ENCODE results near the gene C9orf40. TPM values are rescaled to one million over a fixed set of nuclear protein-coding genes. Genes with fewer than 3 reads are reported as not detected.

C9orf40 gene
- total and polyA plus RNA-seq, 2 of the 4 experiments (the other 2 are of a cell fraction): 0.36 to 1.9 TPM

- DNase-seq (no peak), ATAC-seq (ENCODE audit: low read depth) (no peak)
- Histone ChIP-seq H2AFZ (replicated peaks; ENCODE audit: low read length, poor library complexity) (no peak overlapping the region), H4K8ac (ENCODE audit: low read depth in 2 of 2, low read length in 2 of 2) (no peak overlapping the region), H2BK15ac (ENCODE audit: low read depth, low read length) (no peak overlapping the region), H3K14ac (replicated peaks; ENCODE audit: low read depth, low read length) (no peak overlapping the region), H4K20me1 (ENCODE audit: insufficient read depth, low read length) (no peaks in the 10 kb centered on the region), H4K91ac (ENCODE audit: insufficient read depth, low read depth, low read length) (no peak overlapping the region), H3K18ac (ENCODE audit: low read depth, low read length) (no peak overlapping the region), H3K9me3 (ENCODE audit: control insufficient read depth, insufficient read depth, low read length) (peaks cover 3% of the 10 kb centered on the region; the same call in 1 of the 2 replicates), H3K4ac (ENCODE audit: low read depth, low read length) (no peak overlapping the region), H2BK120ac (ENCODE audit: low read depth, low read length) (no peak overlapping the region), H2AK5ac (ENCODE audit: low read depth, low read length) (no peak overlapping the region), H3K4me3 (ENCODE audit: insufficient read depth, low read depth, low read length) (no peak overlapping the region), H3K23ac (ENCODE audit: low read depth, low read length) (no peak overlapping the region), H3K36me3 (ENCODE audit: control insufficient read depth, insufficient read depth, low read length) (peaks cover 2% of the 10 kb centered on the region), H2BK20ac (ENCODE audit: low read depth, low read length) (no peak overlapping the region), H4K5ac (ENCODE audit: low read depth, low read length) (no peak overlapping the region), H3K9ac (ENCODE audit: low read depth, low read length) (no peak overlapping the region), H3K4me1 (ENCODE audit: control insufficient read depth, insufficient read depth, low read length) (no peaks in the 10 kb centered on the region), H3K27ac (ENCODE audit: insufficient read depth, low read length) (no peak overlapping the region), H3K9me1 (ENCODE audit: insufficient read depth, low read length) (no peaks in the 10 kb centered on the region), H2AK9ac (replicated peaks; ENCODE audit: low read depth, low read length, poor library complexity) (no peak overlapping the region), H2BK5ac (ENCODE audit: low read depth, low read length, poor library complexity, severe bottlenecking) (no peak overlapping the region), H3K4me2 (ENCODE audit: low read depth, low read length) (no peak overlapping the region), H3K56ac (ENCODE audit: extremely low read depth, insufficient read depth, low read length) (no peak overlapping the region), H3K79me1 (ENCODE audit: low read depth in 1 of 2, low read length in 2 of 2) (no peaks in the 10 kb centered on the region), H3K27me3 (ENCODE audit: control insufficient read depth, insufficient read depth, low read length) (no peaks in the 10 kb centered on the region)
- ChIA-PET POLR2A (ENCODE audit: unreplicated experiment) (no interaction called here), CTCF (no interaction called here)
- in situ Hi-C loops (cut with MboI; ENCODE audit: low sequenced_read_pairs) (no loop called here), intact Hi-C loops (cut with micrococcal nuclease) (no loop called here), dilution Hi-C loops (cut with HindIII; ENCODE audit: low sequenced_read_pairs, unreplicated experiment) (no loop called here)
- no CpG with 5 or more reads among the region's 4 CpGs for WGBS, 2 experiments (ENCODE audit: extremely low coverage in 2 of 2, insufficient read length in 1 of 2)
- BruUV-seq (replicated peaks): no TSS peak
- no peak for TF ChIP-seq RAD21 (IDR thresholded peaks at IDR 0.05; ENCODE audit: low read length)
- peak; percentile 41; the same call in 1 of the 2 replicates for TF ChIP-seq MAFK (IDR thresholded peaks at IDR 0.05; ENCODE audit: low read depth, low read length)
Observed at GRCh38 chr9:74979844-74980243, 27.1 kb upstream of the C9orf40 start.
